ENCODE measurements around the gene ARHGAP45.

GRCh38 chr19:1051791-1052190 lies 15.2 kb upstream of the ARHGAP45 start:
- TF ChIP-seq CTCF (IDR thresholded peaks at IDR 0.05; ENCODE audit: low read depth, low read length, poor library complexity, severe bottlenecking) (no peak), EZH2phosphoT487 (IDR thresholded peaks at IDR 0.05; ENCODE audit: borderline replicate concordance, low read length) (no peak)

Measured in DOHH2 (cell line).